Esophagus muscularis mucosa (tissue), 3 donors: ENCODE data around the gene NPAS3.

Experiments
- POLR2A ChIP-seq: fragments of 450-650 bp; IDR thresholded peaks from one replicate; pipeline ENCODE4 v1.6.1; 2017; ENCODE audit warnings: antibody characterized with exemption, moderate library complexity, mild to moderate bottlenecking, low read depth
- TF ChIP-seq, protein P1 (sequence below), 3 experiments: fragments of 200-600 bp in 2 of 3; fragments of 450-650 bp in 1 of 3; sonication (generic) in 2 of 3; IDR thresholded peaks; one replicate each; pipeline ENCODE4 v1.5.1; 2017 to 2019; ENCODE audit warnings: antibody characterized with exemption in 3 of 3, mild to moderate bottlenecking in 2 of 3, moderate library complexity in 1 of 3

DNA sequence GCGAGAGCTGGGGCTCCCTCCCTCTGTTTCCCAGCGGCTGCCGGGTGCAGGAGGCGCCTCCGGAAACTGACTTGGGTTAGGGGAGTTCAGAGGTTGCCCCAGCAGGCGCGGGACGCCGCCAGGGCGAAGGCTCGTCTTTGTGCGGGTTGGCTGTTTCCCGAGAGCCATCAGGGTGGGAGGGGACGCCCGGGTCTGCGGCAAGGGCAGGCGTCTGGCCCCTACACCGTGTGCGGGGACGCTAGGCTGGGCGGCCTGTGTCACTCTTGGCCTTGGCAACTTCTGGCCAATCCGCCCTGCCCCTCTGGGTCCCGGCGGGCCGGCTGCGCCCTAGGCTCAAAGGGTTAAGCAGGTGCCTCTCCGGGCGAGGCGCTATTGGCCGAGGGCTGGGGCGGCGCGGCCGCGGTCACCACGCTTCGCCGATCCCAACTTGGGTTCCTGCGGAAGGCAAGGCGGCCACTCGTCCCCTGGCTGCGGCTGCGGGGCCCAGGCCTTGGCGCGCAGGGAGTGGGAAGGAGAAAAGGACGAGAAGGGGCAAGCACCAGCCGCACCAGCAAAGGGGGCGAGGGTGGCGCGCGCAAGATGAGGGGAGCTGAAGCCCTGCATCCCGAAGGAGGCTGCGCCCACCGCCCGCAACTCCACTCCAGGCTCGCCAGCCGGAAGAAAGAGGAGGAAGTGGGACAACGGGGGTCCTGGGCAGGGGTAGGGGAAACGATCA is 5.6 kb upstream of the NPAS3 start:
- TF ChIP-seq, protein P1, sequence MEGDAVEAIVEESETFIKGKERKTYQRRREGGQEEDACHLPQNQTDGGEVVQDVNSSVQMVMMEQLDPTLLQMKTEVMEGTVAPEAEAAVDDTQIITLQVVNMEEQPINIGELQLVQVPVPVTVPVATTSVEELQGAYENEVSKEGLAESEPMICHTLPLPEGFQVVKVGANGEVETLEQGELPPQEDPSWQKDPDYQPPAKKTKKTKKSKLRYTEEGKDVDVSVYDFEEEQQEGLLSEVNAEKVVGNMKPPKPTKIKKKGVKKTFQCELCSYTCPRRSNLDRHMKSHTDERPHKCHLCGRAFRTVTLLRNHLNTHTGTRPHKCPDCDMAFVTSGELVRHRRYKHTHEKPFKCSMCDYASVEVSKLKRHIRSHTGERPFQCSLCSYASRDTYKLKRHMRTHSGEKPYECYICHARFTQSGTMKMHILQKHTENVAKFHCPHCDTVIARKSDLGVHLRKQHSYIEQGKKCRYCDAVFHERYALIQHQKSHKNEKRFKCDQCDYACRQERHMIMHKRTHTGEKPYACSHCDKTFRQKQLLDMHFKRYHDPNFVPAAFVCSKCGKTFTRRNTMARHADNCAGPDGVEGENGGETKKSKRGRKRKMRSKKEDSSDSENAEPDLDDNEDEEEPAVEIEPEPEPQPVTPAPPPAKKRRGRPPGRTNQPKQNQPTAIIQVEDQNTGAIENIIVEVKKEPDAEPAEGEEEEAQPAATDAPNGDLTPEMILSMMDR (IDR thresholded peaks at IDR 0.05) = no peak
- no peak for TF ChIP-seq POLR2A
